Gastroesophageal sphincter (tissue), 4 donors: ENCODE results near the gene BMAL1. TPM values are rescaled to one million over a fixed set of nuclear protein-coding genes. Genes with fewer than 3 reads are reported as not detected.

Experiments used
- ATAC-seq: fragments of 150-250 bp; one replicate; pipeline ENCODE4 v1.9.1; 2016; ENCODE audit warnings: mild to moderate bottlenecking, moderate library complexity
- H3K27ac ChIP-seq, 4 donors: fragments of 200-600 bp; sonication (generic) in 3 of 4; 1 replicate in 3 of 4; 2 replicates in 1 of 4; pipeline ENCODE4 v1.5.1; 2016 to 2019
- H3K27me3 ChIP-seq: fragments of 200-600 bp; sonication (generic); one replicate; pipeline ENCODE4 v1.5.1; 2019
- H3K36me3 ChIP-seq, 2 donors: fragments of 200-600 bp; sonication (generic); one replicate each; pipeline ENCODE4 v1.5.1; 2019; ENCODE audit warnings: control low read depth in 1 of 2
- H3K4me1 ChIP-seq, 3 donors: fragments of 200-600 bp; sonication (generic); 1 replicate in 2 of 3; 2 replicates in 1 of 3; pipeline ENCODE4 v1.5.1; 2016 to 2019; ENCODE audit warnings: control low read depth in 2 of 3
- H3K4me3 ChIP-seq, 2 donors: fragments of 200-600 bp; sonication (generic); one replicate each; pipeline ENCODE4 v1.5.1; 2019; ENCODE audit warnings: mild to moderate bottlenecking in 1 of 2, moderate library complexity in 1 of 2
- H3K9me3 ChIP-seq, 3 donors: fragments of 200-600 bp; sonication (generic); one replicate each; pipeline ENCODE4 v1.5.1; 2017 to 2019; ENCODE audit warnings: control low read depth in 2 of 3
- EP300 ChIP-seq: sonication (generic); formaldehyde crosslinking; IDR thresholded peaks from one replicate; pipeline ENCODE4 v1.6.1; 2017; ENCODE audit warnings: antibody characterized with exemption, mild to moderate bottlenecking
- POLR2A ChIP-seq, 2 donors: fragments of 450-650 bp; IDR thresholded peaks; one replicate each; pipeline ENCODE4 v1.6.1; 2017; ENCODE audit warnings: antibody characterized with exemption in 2 of 2, mild to moderate bottlenecking in 2 of 2, moderate library complexity in 1 of 2
- POLR2AphosphoS5 ChIP-seq: sonication (generic); formaldehyde crosslinking; IDR thresholded peaks from one replicate; pipeline ENCODE4 v1.6.1; 2017; ENCODE audit warnings: antibody characterized with exemption
- WGBS, 2 donors: methylation state at CpG; one replicate each; pipeline ENCODE4 v1.1.5; 2018; ENCODE audit warnings: low coverage in 1 of 2; 5-methylcytosine and 5-hydroxymethylcytosine counted together
- total RNA-seq, 4 donors: library from RNA; depleted of rRNA; stranded (reverse); fragments of >200 nt; gene quantifications; one replicate each; pipeline ENCODE4 v1.1.0, GENCODE V29; 2016
- TF ChIP-seq, protein P1 (sequence below), 4 experiments: fragments of 200-600 bp in 2 of 4; fragments of 450-650 bp in 2 of 4; sonication (generic) in 1 of 4; IDR thresholded peaks; one replicate each; pipeline ENCODE4 v1.5.1; 2017 to 2019; ENCODE audit warnings: antibody characterized with exemption in 4 of 4, mild to moderate bottlenecking in 2 of 4, moderate library complexity in 2 of 4

BMAL1 gene
- total RNA-seq, 4 donors from 2014 or later, result 32.2 to 38.4 (median 36.0) TPM

DNA sequence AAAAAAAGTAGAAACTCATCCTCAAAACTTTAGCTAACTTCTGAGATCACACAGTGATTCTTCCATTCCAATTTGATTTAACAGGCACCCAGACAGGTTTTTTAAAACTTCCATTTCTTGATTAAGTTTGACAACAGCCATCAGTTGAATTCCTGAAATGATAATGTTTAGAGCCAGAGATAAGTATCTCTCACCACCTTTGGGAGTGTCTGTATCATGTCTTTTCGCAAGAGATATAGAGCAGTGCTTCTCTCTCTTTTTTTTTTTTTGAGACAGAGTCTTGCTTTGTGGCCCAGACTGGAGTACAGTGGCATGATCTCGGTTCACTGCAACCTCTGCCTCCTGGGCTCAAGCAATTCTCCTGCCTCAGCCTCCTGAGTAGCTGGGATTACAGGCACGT lies 41.7 kb upstream of the BMAL1 start:
- no peak for ATAC-seq
- no peak for TF ChIP-seq POLR2A (IDR thresholded peaks at IDR 0.05)
- TF ChIP-seq POLR2AphosphoS5, result no peak
- TF ChIP-seq EP300, result no peak

DNA sequence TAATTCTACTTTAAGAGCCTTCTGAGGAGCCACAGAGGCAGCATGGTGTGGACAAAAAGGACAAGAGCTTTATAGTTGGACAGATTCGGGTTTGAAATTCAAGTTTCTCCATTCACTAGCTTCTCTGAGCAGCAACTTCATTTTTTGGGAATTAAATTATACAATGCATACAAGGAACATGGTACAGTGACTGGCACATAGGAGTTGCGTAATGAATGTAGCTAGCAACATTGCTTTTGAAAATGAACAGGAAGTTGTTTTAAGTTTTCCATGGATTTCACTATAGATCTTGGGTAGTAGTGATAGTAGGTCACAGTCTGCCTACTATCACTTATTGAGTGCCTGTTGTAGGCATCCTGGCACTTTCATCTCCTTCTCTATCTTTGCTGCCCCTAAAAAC lies 41.0 kb upstream of the BMAL1 start:
- Histone ChIP-seq H3K4me3 (no peak overlapping the region), H3K4me1 (peaks cover 0 to 6% (median 0%) of the 10 kb centered on the region in 3 donors), H3K27ac (no peak overlapping the region), H3K36me3 (no peaks in the 10 kb centered on the region), H3K9me3 (peaks cover 0 to 7% (median 0%) of the 10 kb centered on the region in 3 donors), H3K27me3 (no peaks in the 10 kb centered on the region)
- TF ChIP-seq POLR2AphosphoS5 (no peak), POLR2A (IDR thresholded peaks at IDR 0.05) (no peak)
- 41 to 42% methylated on average over 2 of the region's 2 CpGs for WGBS, 2 donors
- no peak for ATAC-seq

More for the DNA sequence above, 41.7 kb upstream of the BMAL1 start:
- 83 to 90% methylated on average over 2 to 3 of the region's 3 CpGs for WGBS, 2 donors
- Histone ChIP-seq H3K4me3 (no peak overlapping the region), H3K4me1 (peaks cover 0 to 11% (median 0%) of the 10 kb centered on the region in 3 donors), H3K27ac (no peak overlapping the region), H3K36me3 (no peaks in the 10 kb centered on the region), H3K27me3 (no peaks in the 10 kb centered on the region), H3K9me3 (peaks cover 0 to 7% (median 0%) of the 10 kb centered on the region in 3 donors)

DNA sequence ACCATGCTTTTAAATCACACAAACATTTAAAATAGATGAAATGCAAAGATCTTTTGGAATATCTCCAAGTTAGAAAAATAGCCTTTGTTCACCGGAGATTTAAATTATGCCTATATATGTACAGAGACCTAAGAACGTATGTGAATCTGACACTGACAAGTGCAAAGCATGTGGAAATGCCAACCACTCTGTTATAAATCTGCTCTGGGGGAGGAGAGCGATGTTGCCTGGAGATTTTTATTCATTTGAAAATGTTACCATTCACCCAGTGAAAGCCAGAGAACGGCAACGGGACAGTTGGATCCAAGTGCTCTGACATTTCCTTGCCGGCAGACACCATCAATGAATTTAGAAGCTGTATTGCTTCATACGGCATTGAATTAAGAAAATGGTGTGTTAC lies 39.8 kb upstream of the BMAL1 start:
- Histone ChIP-seq H3K9me3 (peaks cover 0 to 7% (median 0%) of the 10 kb centered on the region in 3 donors), H3K27ac (no peak overlapping the region), H3K27me3 (no peaks in the 10 kb centered on the region), H3K36me3 (no peaks in the 10 kb centered on the region), H3K4me3 (no peak overlapping the region), H3K4me1 (no peaks in the 10 kb centered on the region)
- 35 to 65% methylated on average over 7 of the region's 7 CpGs for WGBS, 2 donors
- ATAC-seq, result no peak
- TF ChIP-seq, protein P1, sequence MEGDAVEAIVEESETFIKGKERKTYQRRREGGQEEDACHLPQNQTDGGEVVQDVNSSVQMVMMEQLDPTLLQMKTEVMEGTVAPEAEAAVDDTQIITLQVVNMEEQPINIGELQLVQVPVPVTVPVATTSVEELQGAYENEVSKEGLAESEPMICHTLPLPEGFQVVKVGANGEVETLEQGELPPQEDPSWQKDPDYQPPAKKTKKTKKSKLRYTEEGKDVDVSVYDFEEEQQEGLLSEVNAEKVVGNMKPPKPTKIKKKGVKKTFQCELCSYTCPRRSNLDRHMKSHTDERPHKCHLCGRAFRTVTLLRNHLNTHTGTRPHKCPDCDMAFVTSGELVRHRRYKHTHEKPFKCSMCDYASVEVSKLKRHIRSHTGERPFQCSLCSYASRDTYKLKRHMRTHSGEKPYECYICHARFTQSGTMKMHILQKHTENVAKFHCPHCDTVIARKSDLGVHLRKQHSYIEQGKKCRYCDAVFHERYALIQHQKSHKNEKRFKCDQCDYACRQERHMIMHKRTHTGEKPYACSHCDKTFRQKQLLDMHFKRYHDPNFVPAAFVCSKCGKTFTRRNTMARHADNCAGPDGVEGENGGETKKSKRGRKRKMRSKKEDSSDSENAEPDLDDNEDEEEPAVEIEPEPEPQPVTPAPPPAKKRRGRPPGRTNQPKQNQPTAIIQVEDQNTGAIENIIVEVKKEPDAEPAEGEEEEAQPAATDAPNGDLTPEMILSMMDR (IDR thresholded peaks at IDR 0.05), result no peak
- TF ChIP-seq EP300 (no peak), POLR2AphosphoS5 (no peak), POLR2A (IDR thresholded peaks at IDR 0.05) (no peak)

DNA sequence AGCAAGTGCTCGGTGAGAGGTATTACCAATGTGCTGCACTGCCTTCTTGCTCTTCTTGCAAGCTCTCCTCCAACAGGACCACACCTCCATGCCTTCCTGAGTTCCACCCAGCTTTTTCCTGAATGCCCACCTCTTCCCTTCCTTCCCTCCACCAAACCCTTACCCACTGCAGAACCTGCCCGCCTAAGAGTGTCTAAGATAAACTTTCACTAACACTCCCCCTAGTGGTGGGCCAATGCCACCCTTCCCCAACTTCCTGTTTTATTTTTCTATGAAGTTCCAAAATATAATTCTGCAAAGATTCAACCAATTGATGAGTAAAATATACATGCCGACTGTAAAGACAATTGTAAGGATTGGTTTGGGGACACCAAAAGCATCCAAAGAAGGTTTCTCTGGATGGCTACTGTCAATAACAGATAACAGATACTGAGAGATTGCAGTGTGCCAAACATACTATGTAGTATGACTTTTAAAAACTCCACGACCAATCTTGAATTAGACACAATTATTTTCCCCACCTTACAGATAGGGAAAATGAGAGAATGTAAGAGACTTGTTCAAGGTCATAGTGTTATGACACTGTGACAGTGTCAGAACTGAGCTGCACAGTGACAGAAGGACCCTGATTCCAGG lies 38.6 kb upstream of the BMAL1 start:
- Histone ChIP-seq H3K4me1 (no peaks in the 10 kb centered on the region), H3K27me3 (peaks cover 7% of the 10 kb centered on the region), H3K9me3 (peaks cover 0 to 7% (median 0%) of the 10 kb centered on the region in 3 donors), H3K4me3 (no peak overlapping the region), H3K27ac (no peak overlapping the region), H3K36me3 (no peaks in the 10 kb centered on the region)
- 55 to 62% methylated on average over 4 of the region's 4 CpGs for WGBS, 2 donors
- peak; percentile 36 for ATAC-seq
- TF ChIP-seq, protein P1 (IDR thresholded peaks at IDR 0.05), result peak; percentile 55 to 74 (median 66)
- no peak for TF ChIP-seq POLR2AphosphoS5

DNA sequence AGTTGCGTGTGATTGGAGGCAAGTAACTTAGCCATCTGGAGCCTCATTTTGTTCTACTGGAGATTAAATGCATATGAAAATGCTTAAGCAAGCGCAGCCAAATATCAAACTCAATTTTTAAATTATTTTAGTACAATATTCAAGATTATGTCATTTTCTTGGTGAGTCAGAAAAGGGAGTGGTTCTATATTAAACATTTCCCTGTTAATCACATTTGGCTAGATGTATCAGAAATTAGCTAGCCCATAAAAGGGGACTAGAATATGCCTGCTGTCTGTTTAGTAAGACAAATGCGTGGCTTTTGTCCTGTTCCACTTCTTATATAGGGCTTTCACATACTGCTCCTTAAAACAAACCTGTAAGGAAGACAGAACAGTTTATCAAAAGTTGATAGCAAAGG lies 35.0 kb upstream of the BMAL1 start:
- H3K9me3 ChIP-seq, result no peaks in the 10 kb centered on the region
- no peaks in the 10 kb centered on the region for H3K4me1 ChIP-seq
- TF ChIP-seq POLR2AphosphoS5, result no peak
- no peak for TF ChIP-seq POLR2A (IDR thresholded peaks at IDR 0.05)
- TF ChIP-seq, protein P1 (IDR thresholded peaks at IDR 0.05), result no peak
- no peak for TF ChIP-seq EP300
- no peaks in the 10 kb centered on the region for H3K36me3 ChIP-seq
- 63 to 71% methylated on average over 3 of the region's 3 CpGs for WGBS, 2 donors
- no peak for ATAC-seq
- no peak overlapping the region for H3K4me3 ChIP-seq
- H3K27me3 ChIP-seq, result peaks cover 8% of the 10 kb centered on the region
- H3K27ac ChIP-seq, result no peak overlapping the region

DNA sequence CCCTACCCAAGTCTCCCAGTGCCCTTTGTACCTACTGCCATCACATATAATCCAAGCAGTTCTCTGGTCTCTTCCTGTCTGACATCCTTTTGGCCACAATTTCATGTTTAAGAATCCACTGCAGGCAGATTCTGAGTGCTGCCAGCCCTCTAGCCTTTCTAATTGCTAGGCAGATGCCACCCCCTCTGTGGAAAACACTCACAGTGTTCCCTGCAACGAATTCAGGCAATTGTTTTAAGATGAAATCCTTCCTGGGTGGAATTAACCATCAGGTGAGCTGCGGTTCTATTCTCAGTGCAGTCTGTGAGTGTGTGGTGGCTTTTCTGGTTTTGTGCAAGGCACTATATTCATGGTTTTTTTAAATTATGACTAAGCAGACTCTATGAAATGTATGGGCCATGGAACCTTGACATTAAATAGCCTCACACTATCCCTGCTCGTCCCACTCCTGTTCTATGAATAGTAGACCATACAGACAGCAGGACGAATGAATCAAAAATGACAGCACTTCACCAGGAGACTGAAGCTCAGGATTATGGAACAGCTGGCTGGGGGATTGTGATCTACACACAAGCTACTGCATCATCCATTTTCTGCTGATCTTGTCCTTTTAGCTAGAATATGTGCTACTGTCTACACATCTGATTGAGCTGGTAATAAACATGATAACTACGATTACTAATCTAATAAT lies 29.8 kb upstream of the BMAL1 start:
- Histone ChIP-seq H3K9me3 (no peaks in the 10 kb centered on the region), H3K27me3 (peaks cover 8% of the 10 kb centered on the region), H3K4me1 (no peaks in the 10 kb centered on the region), H3K27ac (no peak overlapping the region), H3K4me3 (no peak overlapping the region), H3K36me3 (no peaks in the 10 kb centered on the region)
- TF ChIP-seq, protein P1 (IDR thresholded peaks at IDR 0.05), result no peak
- TF ChIP-seq EP300, result no peak
- WGBS, 2 donors, result 64 to 65% methylated on average over 4 to 5 of the region's 5 CpGs
- no peak for ATAC-seq
